ENCODE data around the gene PSPH.
"Not testable (repeated sequence)": the region's sequence is repeated elsewhere in the genome, so short reads cannot be mapped to it uniquely, and the experiment has no call there.

Gene PSPH
- 1.6 to 3.6 reads per million in 2 donors for total RNA-seq

DNA sequence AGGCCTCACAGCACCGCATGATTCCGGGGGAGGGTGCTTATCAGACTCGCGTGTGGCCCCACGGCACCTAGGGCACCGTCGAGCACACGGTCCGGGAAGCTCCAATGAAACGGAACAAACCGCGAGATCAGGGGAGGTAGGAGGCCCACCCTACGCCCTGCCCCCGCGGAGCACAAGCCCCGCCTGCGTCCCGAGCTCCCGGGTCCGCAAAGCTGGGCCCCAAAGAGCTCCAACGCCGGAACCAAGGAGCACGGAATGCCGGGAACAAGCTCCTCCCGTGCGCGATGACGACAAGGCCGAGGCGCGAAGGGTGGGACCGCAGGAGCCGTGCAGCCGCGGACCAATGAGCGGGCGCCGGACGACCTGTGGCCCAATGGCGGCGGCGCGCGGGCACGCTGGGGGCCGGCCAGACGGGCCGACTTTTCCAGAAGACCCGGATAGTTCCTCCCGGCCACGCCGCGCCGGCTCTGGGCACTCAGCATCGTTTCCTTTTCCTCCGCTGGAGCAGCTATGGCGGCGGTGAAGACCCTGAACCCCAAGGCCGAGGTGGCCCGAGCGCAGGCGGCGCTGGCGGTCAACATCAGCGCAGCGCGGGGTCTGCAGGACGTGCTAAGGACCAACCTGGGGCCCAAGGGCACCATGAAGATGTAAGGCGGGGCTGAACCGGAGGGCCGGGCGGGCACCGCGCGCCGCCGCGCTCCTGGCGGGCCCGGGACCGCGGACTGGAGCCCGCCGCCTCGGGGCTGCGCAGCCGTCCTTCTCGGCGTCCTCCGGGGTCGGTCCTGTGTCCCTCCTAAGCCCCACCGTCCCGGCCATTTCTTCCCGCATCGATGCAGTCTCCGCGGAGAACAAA lies at the start of gene PSPH, which contains the start of gene CCT6A:
PSPH (minus strand) TSS at position 106 of the 853 bp plus-strand sequence. CDS start 30,232 bp downstream, outside the sequence.
CCT6A (plus strand) TSS at position 427 of the 853 bp plus-strand sequence; CDS start at position 511, 84 bp downstream.
- peak; percentile 78 to 93 (median 89) for DNase-seq

- DNase-seq: no peak
These were observed 48.4 kb upstream of the PSPH start for GRCh38 chr7:56099653-56100052.

DNA sequence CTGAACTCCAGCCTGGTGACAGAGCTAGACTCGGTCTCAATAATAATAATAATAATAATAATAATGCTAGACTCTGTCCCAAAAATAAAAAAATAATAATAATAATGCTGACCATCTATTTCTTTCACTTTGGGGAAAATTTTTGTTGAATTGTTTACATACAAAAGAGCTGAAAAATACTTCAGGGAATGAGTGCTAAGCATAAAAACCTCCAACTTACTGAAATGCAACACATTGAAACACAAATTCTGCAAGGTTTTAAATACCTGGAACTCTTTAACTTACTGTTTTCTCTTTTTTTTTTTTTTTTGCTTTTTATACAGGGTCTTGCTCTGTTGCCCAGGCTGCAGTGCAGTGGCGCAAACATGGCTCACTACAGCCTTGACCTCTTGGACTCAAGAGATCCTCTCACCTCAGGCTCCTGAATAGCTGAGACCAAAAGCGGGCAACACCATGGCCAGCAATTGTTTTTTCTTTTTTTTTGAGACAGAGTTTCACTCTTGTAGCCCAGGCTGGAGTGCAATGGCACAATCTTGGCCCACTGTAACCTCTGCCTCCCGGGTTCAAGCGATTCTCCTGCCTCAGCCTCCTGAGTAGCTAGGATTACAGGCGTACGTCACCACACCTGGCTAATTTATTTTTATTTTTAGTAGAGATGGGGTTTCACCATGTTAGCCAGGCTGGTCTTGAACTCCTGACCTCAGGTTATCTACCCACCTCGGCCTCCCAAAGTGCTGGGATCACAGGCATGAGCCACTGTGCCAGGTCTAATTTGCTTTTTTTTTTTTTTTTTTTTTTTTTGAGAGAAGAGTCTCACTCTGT lies 47.2 kb upstream of the PSPH start:
- not testable (repeated sequence) for DNase-seq

DNA sequence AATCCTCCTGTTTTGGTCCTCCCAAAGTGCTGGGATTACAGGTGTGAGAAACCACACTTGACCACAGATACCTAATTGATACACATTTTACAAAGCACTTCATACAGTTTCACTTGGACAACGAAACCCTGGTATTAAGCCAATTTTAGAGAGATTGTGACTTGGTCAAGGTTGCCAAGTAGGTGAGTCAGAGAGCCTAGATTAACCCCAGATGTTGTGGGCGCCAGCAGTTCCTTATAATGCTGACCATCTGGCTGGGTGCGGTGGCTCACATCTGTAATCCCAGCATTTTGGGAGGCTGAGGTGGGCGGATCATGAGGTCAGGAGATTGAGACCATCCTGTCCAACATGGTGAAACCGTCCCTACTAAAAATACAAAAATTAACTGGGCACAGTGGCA lies 46.5 kb upstream of the PSPH start:
- no peak for DNase-seq

DNA sequence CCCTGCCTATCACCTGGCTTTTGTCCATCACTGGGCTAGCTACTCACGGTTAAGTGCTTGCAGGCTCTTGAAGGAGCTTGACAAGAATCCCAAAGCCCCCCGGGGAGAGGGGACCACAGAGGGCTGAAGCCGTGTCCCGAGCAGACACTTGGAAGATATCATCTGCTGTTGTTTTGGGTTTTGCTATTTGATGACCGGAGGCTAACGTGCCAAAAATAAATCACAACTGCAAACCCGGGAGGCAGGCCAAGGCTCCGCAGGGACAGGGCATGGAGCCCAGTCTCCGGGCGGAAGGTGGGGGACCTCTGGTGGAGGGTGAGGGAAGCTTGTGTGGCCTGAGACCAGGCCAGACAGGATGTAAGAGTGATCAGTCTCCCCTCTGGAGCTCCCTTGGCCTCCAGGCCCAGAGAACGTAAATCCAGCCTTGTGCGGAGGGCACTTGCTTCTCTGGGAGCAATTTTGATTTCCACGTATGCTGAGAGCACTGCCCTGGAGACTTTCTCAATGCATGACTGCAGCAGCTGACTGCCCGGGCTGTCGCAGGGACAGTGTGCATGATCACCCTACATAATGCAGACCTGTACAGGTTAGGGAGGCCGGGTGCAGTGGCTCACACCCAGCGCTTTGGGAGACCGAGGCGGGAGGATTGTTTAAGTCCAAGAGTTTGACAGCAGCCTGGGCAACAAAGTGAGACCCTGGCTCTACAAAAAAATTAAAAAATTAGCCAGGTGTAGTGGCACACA lies 41.7 kb upstream of the PSPH start, which contains the start of gene PHKG1:
PHKG1 (minus strand) TSS at position 164 of the 743 bp plus-strand sequence. CDS start 4,011 bp downstream, outside the sequence.
- no peak for DNase-seq

GRCh38 chr7:56092388-56092787 lies 41.1 kb upstream of the PSPH start:
- not testable (repeated sequence) for DNase-seq

DNA sequence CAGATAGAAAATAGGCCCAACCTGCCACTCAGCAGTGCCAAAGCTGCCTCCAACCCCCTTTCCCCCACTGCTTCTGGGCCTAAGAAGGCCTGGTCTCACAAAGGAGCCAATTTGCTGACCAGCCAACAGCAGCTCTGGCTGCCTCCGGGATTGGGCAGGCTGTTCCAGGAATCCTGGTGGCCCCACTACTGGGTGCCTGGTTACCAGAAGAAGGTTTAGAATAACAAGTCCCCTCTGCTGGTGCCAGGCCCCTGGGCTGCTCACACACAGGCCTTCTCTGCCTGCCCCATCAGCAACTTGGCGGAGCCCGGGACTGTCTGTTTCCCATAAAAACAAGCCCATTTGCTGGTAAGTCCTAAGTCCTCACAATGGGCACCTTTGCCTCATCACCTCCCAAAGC lies 40.3 kb upstream of the PSPH start:
- no peak for DNase-seq

- DNase-seq: no peak
These were observed 36.2 kb upstream of the PSPH start for GRCh38 chr7:56087445-56087844.

- DNase-seq: no peak
These were observed 35.5 kb upstream of the PSPH start for GRCh38 chr7:56086761-56087160.

DNA sequence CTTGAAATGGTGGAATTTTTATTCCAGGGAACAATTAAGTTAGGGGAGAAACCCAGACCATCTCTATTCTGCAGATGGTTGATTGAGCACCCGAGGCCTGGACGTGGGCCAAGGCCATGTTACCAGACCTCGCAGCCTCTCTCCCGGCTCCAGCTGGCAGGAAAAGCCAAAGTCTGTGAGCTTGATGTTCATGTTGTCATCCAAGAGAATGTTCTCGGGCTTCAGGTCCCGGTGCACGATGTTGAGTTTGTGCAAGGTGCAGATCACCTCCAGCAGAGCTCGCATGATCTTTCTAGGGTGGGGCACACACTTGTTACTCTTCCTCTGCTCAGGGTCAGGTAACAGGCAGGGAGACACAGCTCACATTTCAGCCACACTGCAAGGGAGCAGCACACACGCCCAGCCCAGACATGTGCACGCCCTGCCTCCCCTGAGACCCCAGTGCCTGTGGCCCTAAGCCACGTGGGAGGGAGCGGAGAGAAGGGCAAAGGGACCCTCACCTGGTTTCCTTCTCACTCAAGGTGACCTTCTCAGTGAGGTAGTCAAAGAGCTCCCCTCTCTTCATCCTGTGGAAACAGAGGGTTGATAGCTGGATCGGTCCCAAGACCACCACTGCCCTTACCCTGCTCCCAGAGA lies 32.0 kb upstream of the PSPH start:
- no peak for DNase-seq

DNA sequence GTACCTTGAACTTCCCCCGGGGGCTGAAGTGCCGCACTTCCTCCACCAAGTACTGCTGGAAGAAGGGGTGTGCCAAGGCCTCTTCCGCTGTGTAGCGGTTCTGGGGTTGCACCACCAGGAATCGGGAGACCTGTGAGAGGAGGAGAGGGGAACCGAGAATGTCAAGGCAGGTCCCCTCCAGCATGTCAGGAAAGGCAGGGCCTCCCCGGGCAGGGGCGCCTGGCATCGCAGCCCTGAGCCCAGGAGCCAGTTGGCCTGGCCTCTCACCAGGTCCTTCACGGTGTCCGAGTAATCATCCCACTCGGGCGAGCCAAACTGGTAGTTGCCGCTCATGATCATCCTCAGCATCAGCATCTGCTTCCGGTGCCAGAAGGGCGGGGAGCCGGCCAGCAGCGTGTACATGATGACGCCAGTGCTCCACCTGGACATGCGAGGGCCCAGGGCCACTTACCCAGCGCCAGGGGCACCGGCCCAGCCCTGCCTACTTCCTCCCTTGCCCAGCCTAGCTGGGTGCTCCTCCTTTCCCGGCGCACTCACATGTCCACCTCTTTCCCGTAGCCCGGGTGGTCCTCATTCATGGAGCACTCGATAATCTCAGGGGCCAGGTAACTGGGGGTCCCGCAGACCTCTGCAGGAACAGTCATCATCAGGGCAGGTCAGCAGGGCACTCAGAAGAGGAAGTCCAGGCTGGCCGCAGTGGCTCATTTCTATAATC lies 30.5 kb upstream of the PSPH start:
- DNase-seq: no peak

GRCh38 chr7:56080726-56081435 lies 29.6 kb upstream of the PSPH start:
- not testable (repeated sequence) for DNase-seq

DNA sequence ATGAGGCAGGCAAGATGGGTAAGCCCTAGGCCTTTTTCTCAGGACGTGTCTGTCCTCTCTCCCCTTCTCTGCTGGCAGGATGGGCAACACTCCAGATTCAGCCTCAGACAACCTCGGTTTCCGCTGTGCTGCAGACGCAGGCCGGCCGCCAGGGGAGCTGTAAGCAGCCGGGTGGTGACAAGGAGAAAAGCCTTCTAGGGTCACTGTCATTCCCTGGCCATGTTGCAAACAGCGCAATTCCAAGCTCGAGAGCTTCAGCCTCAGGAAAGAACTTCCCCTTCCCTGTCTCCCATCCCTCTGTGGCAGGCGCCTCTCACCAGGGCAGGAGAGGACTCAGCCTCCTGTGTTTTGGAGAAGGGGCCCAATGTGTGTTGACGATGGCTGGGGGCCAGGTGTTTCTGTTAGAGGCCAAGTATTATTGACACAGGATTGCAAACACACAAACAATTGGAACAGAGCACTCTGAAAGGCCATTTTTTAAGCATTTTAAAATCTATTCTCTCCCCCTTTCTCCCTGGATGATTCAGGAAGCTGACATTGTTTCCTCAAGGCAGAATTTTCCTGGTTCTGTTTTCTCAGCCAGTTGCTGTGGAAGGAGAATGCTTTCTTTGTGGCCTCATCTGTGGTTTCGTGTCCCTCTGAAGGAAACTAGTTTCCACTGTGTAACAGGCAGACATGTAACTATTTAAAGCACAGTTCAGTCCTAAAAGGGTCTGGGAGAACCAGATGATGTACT lies 28.4 kb upstream of the PSPH start:
- DNase-seq: no peak

DNA sequence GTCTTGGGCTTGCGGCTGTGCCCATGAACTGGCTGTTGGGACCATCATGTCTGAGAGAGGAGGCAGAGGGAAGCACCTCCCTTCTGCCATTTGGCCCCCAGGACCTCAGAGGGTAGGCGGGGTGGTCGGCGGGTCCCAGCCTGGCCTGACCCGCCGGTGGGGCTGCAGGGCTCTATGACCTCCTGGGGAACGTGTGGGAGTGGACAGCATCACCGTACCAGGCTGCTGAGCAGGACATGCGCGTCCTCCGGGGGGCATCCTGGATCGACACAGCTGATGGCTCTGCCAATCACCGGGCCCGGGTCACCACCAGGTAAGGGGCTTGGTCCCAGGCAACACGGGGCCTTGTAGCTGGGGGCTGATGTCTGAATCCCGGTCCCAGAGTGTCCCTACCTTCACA lies 27.0 kb upstream of the PSPH start:
- no peak for DNase-seq

- no peak for DNase-seq
These were observed 26.4 kb upstream of the PSPH start for GRCh38 chr7:56077681-56078080.

DNA sequence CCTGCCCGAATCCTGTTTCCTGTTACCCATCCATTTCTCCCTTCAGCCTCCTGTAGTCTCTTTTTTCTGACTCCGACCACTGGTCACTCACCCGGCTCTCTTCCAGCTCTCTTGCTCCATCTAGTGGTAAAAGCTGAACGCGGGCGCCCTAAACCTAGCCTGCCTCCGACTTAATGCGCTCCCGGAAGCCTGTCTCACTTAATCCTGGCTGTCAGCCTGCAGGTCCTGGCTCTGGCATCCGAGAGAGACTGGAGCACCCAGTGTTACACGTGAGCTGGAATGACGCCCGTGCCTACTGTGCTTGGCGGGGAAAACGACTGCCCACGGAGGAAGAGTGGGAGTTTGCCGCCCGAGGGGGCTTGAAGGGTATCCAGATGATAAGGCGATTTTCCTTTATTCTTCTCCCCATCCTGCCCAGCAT lies 23.1 kb upstream of the PSPH start:
- peak; percentile 27 to 58 (median 46) for DNase-seq

- DNase-seq: not testable (repeated sequence)
These were observed 15.1 kb upstream of the PSPH start for GRCh38 chr7:56066376-56066775.

DNA sequence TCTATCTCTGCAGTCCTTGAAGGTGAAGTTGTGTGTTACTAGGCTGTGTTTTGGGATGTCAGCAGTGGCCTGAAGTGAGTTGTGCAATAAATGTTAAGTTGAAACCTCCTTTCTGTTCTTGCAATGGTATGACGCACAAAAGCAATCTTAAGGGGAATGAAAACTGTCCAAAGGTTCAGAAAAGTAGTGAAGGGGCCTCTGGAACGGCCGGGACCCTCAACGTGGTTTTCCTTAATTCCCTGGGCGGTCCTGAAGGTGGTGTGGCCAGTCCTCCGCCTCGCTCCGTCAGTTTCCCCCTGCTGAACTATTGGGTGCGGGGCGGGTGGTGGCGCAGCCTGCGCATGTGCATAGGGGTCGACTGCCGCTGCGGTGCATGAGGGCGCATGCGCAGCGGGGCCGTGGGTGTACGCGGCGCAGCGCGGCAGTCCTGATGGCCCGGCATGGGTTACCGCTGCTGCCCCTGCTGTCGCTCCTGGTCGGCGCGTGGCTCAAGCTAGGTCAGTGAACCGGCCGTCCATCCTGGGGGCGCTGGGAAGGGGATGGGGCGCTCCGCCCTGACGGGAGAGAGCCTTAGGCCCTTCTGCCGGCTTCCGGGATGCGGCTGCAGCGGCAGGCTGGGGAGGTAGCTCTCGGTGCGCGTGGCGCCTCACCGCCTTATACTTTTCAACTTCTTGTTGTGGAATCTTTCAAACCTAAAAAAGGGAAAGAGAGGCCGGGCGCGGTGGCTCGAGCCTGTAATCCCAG lies 12.8 kb upstream of the PSPH start, which contains the start of gene SUMF2:
SUMF2 (plus strand) TSS at position 405 of the 744 bp plus-strand sequence; CDS start at position 431, 26 bp downstream.
- DNase-seq: peak; percentile 78 to 92 (median 87)

GRCh38 chr7:56063500-56063881 lies 12.2 kb upstream of the PSPH start:
- DNase-seq: no peak

All from T-helper 2 cell (primary cell).